ENCODE data around the gene TRMT112.
"Not testable (repeated sequence)": the region's sequence is repeated elsewhere in the genome, so short reads cannot be mapped to it uniquely, and the experiment has no call there.

Gene TRMT112

GRCh38 chr11:64331569-64332371, 14.4 kb upstream of the TRMT112 start:
- DNase-seq (ENCODE audit: low read depth in 2 of 2) = peak; percentile 44 to 46

GRCh38 chr11:64330888-64331287, 13.5 kb upstream of the TRMT112 start:
- DNase-seq (ENCODE audit: low read depth in 2 of 2) = no peak

- no peak for DNase-seq (ENCODE audit: low read depth in 2 of 2)
These were observed 10.6 kb upstream of the TRMT112 start for GRCh38 chr11:64327993-64328392.

- DNase-seq (ENCODE audit: low read depth in 2 of 2) = no peak
These were observed 10.0 kb upstream of the TRMT112 start for GRCh38 chr11:64327375-64327774.

GRCh38 chr11:64324692-64325469, 7.5 kb upstream of the TRMT112 start:
- DNase-seq (ENCODE audit: low read depth in 2 of 2) = no peak

GRCh38 chr11:64323984-64324383, 6.6 kb upstream of the TRMT112 start:
- DNase-seq (ENCODE audit: low read depth in 2 of 2) = not testable (repeated sequence)

- DNase-seq (ENCODE audit: low read depth in 2 of 2) = no peak
These were observed 6.0 kb upstream of the TRMT112 start for GRCh38 chr11:64323373-64323772.

- DNase-seq (ENCODE audit: low read depth in 2 of 2) = no peak
These were observed 5.5 kb upstream of the TRMT112 start for GRCh38 chr11:64322925-64323260.

GRCh38 chr11:64321533-64321932, 4.2 kb upstream of the TRMT112 start:
- no peak for DNase-seq (ENCODE audit: low read depth in 2 of 2)

- DNase-seq (ENCODE audit: low read depth in 2 of 2) = no peak
These were observed 3.7 kb upstream of the TRMT112 start for GRCh38 chr11:64321026-64321425.

- no peak for DNase-seq (ENCODE audit: low read depth in 2 of 2)
These were observed 3.2 kb upstream of the TRMT112 start for GRCh38 chr11:64320556-64320955.

GRCh38 chr11:64318766-64319761, 1.7 kb upstream of the TRMT112 start:
- DNase-seq (ENCODE audit: low read depth in 2 of 2) = no peak

- peak; percentile 84 to 91 for DNase-seq (ENCODE audit: low read depth in 2 of 2)
These were observed 804 bp upstream of the TRMT112 start, which contains the start of gene PRDX5 for GRCh38 chr11:64317961-64318765. Gene PRDX5, plus strand, starts transcription at chr11:64318121. Its CDS starts 95 bp downstream, at chr11:64318216.

- no peak for DNase-seq (ENCODE audit: low read depth in 2 of 2)
These were observed 561 bp downstream of the TRMT112 start for GRCh38 chr11:64316672-64317324.

- not testable (repeated sequence) for DNase-seq (ENCODE audit: low read depth in 2 of 2)
These were observed 1.5 kb downstream of the TRMT112 start for GRCh38 chr11:64315667-64316526.

GRCh38 chr11:64314805-64315561, 2.4 kb downstream of the TRMT112 start:
- no peak for DNase-seq (ENCODE audit: low read depth in 2 of 2)

- no peak for DNase-seq (ENCODE audit: low read depth in 2 of 2)
These were observed 3.1 kb downstream of the TRMT112 start for GRCh38 chr11:64314146-64314804.

- DNase-seq (ENCODE audit: low read depth in 2 of 2) = no peak
These were observed 3.7 kb downstream of the TRMT112 start for GRCh38 chr11:64313491-64314145.

Measured in activated CD8-positive, alpha-beta memory T cell treated with anti-CD3 and anti-CD28 coated beads for 4 hours (primary cell).